ENCODE measurements around the gene CYP2A7.

DNA sequence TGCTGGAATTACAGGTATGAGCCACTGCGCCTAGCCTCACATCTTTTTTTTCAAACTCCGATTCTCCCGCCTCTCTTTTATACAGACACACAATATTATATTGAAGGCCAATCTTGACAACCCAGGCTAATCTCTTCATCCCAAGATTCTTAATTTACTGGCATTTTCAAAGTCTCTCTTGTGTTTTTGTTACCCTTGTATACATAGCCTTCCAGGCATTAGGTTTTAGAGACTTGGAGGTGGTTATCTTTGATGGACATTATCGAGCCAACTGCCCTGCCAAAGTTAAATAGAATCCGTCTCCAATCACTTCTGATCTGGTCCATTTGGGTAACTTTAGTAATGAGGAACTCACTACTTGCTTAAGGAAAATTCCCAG, 14.4 kb upstream of the CYP2A7 start:
- no peak for TF ChIP-seq POLR2A (IDR thresholded peaks at IDR 0.05)
- no peak for TF ChIP-seq POLR2AphosphoS5 (IDR thresholded peaks at IDR 0.05; ENCODE audit: insufficient read depth in 1 of 2, low read depth in 1 of 2)
- TF ChIP-seq, protein P1, sequence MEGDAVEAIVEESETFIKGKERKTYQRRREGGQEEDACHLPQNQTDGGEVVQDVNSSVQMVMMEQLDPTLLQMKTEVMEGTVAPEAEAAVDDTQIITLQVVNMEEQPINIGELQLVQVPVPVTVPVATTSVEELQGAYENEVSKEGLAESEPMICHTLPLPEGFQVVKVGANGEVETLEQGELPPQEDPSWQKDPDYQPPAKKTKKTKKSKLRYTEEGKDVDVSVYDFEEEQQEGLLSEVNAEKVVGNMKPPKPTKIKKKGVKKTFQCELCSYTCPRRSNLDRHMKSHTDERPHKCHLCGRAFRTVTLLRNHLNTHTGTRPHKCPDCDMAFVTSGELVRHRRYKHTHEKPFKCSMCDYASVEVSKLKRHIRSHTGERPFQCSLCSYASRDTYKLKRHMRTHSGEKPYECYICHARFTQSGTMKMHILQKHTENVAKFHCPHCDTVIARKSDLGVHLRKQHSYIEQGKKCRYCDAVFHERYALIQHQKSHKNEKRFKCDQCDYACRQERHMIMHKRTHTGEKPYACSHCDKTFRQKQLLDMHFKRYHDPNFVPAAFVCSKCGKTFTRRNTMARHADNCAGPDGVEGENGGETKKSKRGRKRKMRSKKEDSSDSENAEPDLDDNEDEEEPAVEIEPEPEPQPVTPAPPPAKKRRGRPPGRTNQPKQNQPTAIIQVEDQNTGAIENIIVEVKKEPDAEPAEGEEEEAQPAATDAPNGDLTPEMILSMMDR (IDR thresholded peaks at IDR 0.05) = no peak

Measured in vagina (tissue), 2 donors.